A673 (cell line): Measurements from ENCODE around the gene PCBP4.

Experiments used
- CTCF ChIP-seq: fragments of 300-800, 200-600 bp; sonication (generic); conservative IDR thresholded peaks from 2 replicates; pipeline ENCODE4 v1.5.1; 2017; ENCODE audit warnings: low read depth, mild to moderate bottlenecking, antibody characterized with exemption, low read length, moderate library complexity, mixed read lengths
- EZH2 ChIP-seq: fragments of 200-600 bp; sonication (generic); IDR thresholded peaks from 2 replicates; pipeline ENCODE4 v1.6.1; 2017; ENCODE audit warnings: borderline replicate concordance, low read depth, mild to moderate bottlenecking, mixed read lengths, antibody characterized with exemption, low read length; ENCODE audit not compliant: poor library complexity, severe bottlenecking

GRCh38 chr3:51933471-51934138, 33.6 kb downstream of the PCBP4 start:
- no peak for TF ChIP-seq CTCF
- TF ChIP-seq EZH2: no peak
